ENCODE results near the gene DENND2A.
A peak's percentile ranks its signal among the peaks of the same experiment; 100 is the strongest.
"Not testable (repeated sequence)": the region's sequence is repeated elsewhere in the genome, so short reads cannot be mapped to it uniquely, and the experiment has no call there.

The DENND2A gene

DNA sequence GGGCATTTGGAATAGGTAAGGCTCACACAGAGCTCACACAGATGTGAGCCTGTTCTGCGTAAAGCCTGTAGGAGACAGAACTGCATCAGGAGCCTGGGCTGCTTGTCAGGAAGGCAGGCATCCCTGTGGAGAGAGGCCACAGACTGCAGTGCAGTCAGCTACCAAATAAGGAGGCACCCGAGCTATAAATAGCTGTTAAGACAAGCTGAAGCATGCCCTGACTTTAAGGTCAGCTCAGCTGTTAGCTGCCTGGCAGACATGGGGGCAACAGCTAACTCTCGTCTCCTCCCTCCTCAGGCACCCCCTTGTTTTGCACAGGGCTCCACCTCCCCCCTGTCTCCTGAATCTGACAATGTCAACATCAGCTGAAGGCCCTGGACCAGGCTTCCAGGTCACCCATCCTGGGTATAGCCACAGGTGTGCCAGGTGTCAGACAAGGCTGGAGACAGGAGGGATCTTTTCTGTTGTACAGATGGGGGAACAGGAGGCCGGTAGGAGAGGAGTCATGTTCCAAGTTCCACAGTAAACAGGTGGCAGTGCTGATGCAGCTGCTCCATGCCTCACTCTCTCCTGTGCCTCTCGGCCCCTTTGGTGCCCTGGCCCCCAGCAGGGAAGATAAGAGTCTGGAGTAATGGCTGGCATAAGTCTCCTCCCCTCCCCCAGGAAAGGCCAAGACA lies 133.7 kb downstream of the DENND2A start:
- no peak for DNase-seq
- in situ Hi-C loops (cut with HindIII; ENCODE audit: low pct_ligation_motif_present, low pct_unique_long_range_greater_than_20kb, low sequenced_read_pairs), result loop anchor here (25.0 kb wide), 1 partner anchor 130 kb away; the partner anchor contains the start of gene DENND2A

DNA sequence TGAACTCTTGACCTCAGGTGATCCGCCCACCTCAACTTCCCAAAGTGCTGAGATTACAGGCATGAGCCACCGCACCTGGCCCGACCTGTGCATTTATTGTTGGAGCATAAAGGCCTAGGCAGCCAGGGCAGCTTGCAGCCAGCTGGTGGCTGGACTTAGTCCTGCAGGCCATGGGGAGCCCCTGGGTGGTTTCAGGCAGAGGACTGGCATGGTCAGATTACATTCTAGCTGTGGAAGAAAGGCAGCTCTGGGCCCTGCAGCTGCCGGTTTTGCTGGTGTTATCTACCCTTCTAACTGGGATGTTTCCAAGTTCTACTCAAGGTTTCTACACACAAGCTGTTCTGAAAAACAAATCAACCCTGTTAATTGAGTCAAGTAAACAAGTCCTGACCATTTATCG lies 138.6 kb downstream of the DENND2A start:
- DNase-seq, result no peak
- in situ Hi-C loops (cut with HindIII; ENCODE audit: low pct_ligation_motif_present, low pct_unique_long_range_greater_than_20kb, low sequenced_read_pairs), result loop anchor here (25.0 kb wide), 1 partner anchor 135 kb away; the partner anchor contains the start of gene DENND2A

DNA sequence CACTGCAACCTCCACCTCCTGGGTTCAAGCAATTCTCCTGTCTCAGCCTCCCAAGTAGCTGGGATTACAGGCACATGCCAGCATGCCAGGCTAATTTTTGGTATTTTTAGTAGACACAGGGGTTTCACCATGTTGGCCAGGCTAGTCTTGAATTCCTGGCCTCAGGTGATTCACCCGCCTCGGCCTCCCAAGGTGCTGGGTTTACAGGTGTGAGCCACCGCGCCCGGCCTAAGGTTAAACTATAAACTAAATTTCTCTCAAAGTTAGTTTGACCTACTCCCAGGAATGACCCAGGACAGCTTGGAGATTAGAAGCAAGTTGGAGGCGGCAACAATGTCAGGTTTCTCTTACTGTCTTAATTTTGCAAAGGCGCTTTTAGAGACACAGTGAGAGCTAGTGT lies 142.8 kb downstream of the DENND2A start:
- DNase-seq; in situ Hi-C loops (cut with HindIII; ENCODE audit: low pct_ligation_motif_present, low pct_unique_long_range_greater_than_20kb, low sequenced_read_pairs): not testable (repeated sequence)

DNA sequence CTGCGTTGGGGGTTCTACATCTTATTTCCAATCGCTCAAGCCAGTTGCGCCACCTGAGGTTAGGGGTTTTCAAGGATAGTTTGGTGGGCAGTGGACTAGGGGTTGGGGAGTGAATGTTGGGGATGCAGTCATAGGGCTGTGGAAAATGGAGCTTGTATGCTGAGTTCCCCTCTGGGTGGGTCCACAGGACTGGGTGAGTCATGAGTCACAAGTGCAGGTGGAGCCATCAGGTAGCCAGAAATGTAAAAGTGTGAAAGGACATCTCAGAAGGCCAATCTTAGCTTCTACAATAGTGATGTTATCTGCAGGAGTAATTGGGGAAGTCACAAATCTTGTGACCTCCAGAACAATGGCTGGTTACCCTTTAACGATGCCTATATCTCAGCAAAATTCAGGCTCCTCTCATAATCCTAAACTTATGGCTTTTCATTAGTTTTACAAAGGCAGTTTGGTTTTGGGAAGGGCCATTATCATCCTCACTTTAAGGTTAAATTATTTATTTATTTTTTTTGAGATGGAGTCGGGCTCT lies 143.3 kb downstream of the DENND2A start:
- in situ Hi-C loops (cut with HindIII; ENCODE audit: low pct_ligation_motif_present, low pct_unique_long_range_greater_than_20kb, low sequenced_read_pairs), result no loop called here
- no peak for DNase-seq

DNA sequence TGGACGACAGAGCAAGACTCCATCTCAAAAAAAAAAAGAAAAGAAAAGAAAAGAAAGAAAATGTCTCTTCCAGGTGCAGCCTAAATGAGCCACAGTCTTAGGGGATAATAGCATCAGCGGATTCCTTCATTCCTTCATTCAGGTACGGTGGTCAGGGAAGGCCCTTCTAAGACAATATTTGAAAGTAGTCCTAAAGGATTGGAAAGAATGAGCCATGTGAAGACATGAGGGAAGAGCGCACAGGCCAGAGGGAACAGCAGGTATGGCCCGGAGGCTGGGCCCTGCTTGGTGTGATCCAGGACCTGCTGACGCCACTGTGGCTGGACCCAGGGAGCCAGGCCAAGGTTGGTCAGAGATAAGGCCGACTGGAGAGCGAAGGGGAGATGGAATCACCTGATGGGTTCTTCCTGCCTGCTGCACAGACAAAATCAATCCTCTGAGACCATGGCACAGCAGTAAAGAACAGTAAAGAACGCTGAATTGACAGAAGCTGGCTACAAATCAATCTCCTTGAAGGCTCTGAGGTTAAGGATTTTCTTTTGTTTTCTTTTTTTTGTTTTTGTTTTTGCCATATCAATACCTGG lies 145.0 kb downstream of the DENND2A start:
- in situ Hi-C loops (cut with HindIII; ENCODE audit: low pct_ligation_motif_present, low pct_unique_long_range_greater_than_20kb, low sequenced_read_pairs), result no loop called here

DNA sequence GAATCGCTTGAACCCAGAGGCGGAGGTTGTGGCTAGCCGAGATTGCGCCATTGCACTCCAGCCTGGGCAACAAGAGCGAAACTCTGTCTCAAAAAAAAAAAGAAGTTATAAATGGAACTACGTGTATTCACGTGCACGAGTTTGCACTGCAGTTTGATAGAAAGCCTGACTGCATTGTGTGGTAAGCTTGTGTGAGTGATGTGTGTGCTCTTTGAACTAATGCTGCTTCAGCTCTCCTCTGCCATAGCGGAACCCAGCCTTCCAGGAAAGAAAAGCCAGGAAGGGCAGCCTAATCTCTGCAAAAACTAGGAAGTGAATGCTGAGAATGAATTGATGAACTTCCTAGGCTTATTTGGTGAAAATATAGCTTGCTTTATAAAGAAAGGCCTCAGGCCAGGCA lies 145.7 kb downstream of the DENND2A start:
- no peak for DNase-seq
- in situ Hi-C loops (cut with HindIII; ENCODE audit: low pct_ligation_motif_present, low pct_unique_long_range_greater_than_20kb, low sequenced_read_pairs), result no loop called here

More for the DNA sequence above, 145.0 kb downstream of the DENND2A start:
- no peak for DNase-seq

DNA sequence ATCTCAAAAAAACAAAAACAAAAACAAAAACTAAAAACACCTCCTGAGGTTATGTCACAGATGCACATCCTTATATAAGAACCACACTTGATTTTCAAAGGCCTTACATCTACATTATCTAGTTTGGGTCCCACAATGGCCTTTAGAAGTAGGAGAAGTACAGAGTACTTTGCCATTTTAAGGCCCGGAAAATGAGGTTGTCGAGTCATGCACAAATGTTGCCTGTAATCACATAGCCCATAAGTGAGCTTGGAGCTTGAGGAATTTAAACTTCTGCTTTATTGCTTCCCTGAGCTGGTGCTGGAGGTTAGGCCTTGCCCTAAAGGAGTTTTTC lies 151.6 kb downstream of the DENND2A start:
- in situ Hi-C loops (cut with HindIII; ENCODE audit: low pct_ligation_motif_present, low pct_unique_long_range_greater_than_20kb, low sequenced_read_pairs), result no loop called here
- no peak for DNase-seq

DNA sequence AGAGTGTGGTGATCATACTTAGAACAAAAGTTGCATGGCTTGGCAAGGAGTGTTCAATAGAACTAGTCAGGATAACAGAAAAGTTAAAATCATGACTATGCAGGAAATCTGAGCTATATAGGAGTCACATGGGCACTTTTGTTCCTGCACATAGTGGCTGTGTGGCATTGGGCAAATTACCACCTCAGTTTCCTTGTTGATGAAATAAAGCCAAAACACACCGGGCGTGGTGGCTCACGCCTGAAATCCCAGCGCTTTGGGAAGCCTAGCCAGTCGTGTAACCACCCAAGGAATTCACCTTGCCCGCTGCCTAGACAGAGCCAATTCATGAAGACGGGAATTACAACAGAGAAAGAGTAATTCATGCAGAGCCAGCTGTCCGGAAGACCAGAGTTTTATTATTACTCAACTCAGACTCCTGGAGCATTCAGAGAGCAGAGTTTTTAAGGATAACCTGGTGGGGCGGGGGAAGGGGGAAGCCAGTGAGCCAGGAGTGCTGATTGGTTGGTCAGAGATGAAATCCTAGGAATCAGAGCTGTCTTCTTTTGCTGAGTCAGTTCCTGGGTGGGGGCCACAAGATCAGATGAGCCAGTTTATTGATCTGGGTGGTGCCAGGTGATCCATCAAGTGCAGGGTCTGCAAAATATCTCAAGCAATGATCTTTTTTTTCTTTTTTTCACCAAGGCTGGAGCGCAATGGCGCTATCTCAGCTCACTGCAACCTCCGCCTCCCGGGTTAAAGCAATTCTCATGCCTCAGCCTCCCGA lies 154.9 kb downstream of the DENND2A start:
- no peak for DNase-seq
- in situ Hi-C loops (cut with HindIII; ENCODE audit: low pct_ligation_motif_present, low pct_unique_long_range_greater_than_20kb, low sequenced_read_pairs), result no loop called here

DNA sequence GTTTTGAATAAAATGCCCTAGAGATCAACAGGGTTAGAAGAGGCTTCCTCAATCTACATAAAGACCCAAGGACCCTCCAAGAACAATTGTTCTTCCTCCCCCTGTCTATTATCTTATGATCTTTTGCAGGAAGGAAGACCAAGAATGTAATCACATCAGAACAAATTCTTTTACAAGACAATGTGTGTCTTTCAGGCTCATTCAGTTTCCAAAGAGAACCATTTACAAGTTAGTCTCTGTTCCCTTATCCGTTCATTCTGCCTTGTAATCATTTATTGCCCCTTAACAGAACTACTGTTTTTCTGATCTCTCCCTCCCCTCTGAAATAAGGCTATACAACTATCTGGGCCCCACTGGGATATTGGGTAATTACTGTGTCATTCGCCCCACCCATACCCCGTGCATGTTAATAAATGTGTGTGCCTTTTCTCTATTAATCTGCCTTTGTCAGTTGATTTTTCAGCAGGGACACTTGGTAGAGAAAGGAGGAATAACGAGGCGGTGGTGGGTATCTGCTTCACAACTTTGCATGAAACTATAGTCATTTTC lies 155.6 kb downstream of the DENND2A start:
- DNase-seq, result no peak
- in situ Hi-C loops (cut with HindIII; ENCODE audit: low pct_ligation_motif_present, low pct_unique_long_range_greater_than_20kb, low sequenced_read_pairs), result no loop called here

DNA sequence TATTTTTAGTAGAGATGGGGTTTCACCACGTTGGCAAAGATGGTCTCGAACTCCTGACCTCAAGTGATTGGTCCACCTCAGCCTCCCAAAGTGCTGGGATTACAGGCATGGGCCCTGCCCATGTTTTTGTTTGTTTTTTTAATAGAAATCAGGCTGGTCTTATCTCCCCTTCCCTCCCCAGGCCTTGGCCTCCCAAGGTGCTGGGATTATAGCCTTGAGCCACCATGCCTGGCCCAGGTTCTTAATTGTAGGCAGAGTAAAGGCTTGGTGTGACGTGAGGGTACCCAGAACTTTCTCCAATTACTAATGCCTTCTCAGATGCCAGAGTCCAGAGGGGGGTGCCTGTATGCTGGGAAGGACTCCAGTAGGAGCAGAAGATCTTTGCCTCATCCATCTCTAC lies 156.1 kb downstream of the DENND2A start:
- in situ Hi-C loops (cut with HindIII; ENCODE audit: low pct_ligation_motif_present, low pct_unique_long_range_greater_than_20kb, low sequenced_read_pairs), result no loop called here
- no peak for DNase-seq

DNA sequence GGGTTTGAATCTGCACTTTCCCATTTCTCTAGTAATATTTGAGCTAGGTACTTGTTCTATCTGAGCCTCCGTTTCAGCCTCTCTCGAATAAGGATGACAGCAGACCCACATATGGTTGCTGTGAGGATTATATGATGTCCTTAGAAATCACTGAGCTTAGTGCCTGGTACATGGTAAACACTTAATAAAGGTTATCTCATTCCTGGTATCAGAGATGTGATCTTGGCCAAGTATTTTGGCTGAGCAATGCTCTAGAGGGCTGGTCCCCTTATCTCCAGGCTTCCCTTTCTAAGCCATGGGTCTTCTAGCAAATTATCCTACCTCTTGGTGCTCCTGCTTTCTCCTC lies 160.9 kb downstream of the DENND2A start:
- in situ Hi-C loops (cut with HindIII; ENCODE audit: low pct_ligation_motif_present, low pct_unique_long_range_greater_than_20kb, low sequenced_read_pairs), result no loop called here
- DNase-seq, result no peak

DNA sequence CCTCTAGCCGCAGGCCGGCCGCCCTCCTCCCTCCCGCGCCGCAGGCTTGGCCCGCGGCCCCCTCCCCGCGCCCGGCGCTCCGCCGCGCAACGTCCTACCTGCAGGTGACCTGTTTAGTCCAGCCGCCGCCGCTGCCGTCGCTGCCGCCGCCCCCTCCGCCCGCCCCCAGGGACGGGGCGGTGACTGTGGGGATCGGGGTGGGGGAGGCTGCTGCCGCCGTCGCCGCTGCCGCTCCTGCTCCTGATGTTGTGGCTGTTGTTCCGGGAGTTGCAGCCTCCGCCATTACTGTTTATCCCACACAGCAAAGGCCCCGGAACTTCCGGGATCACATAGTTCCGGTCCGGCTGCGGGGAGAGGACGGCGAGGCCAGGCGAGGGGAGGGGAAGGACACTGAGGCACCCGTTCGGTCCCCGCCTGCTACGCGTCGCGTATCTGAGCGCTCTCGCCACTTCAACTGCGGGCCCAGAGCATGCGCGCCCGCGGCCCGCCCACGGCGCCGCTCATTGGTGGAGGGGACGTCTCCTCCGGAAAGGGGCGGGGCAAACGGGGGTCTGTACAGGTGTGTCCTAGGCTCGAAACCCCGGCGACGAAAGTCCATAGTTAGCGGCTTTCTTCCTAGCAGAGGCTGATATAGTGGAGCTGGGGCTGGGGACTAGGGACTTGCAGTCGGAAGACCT lies 161.4 kb downstream of the DENND2A start, which contains the start of gene MKRN1:
TSS of gene MKRN1 (minus strand) at position 444 of the 677 bp plus-strand sequence. CDS start at position 283, 161 bp downstream.
- in situ Hi-C loops (cut with HindIII; ENCODE audit: low pct_ligation_motif_present, low pct_unique_long_range_greater_than_20kb, low sequenced_read_pairs), result no loop called here
- peak; percentile 98 for DNase-seq

DNA sequence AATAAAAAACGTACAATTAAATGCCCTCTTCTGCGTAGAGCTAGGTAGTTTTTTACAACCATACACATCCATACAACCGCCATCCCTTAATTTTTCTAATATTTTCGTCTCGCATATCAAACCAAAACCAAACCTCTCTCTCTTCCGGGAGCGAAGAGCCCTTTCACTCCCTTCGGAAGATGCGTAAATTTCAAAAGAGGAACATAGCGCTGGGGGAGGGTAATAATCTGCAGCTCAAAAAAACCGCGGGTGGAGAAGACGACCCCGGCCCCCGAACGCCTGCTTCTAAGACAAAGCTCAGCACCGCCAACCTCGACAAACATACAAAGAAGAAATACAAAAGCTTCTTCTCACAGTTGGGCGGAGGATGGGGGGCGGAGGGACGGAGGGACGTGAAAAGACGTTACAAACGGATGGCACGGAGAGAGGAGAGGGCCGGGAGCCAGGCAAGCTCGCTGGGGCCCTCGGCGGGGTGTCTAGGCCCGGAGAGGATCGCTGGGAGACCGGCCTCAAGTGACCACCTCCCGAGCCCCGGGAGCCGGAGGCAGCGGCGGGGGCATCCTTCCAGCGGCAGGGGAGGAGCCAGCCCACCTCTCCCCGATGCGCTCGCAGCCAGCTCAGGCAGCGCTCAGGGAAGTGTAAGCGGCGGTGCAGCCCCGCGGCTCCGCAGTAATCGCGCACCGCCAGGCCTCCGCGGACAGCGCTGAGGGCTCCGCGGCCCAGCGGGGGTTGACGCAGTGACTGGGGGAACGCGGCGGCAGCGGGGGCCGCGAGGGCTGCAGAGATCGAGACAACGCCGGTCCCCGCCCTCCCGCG lies 162.2 kb downstream of the DENND2A start:
- in situ Hi-C loops (cut with HindIII; ENCODE audit: low pct_ligation_motif_present, low pct_unique_long_range_greater_than_20kb, low sequenced_read_pairs), result no loop called here

DNA sequence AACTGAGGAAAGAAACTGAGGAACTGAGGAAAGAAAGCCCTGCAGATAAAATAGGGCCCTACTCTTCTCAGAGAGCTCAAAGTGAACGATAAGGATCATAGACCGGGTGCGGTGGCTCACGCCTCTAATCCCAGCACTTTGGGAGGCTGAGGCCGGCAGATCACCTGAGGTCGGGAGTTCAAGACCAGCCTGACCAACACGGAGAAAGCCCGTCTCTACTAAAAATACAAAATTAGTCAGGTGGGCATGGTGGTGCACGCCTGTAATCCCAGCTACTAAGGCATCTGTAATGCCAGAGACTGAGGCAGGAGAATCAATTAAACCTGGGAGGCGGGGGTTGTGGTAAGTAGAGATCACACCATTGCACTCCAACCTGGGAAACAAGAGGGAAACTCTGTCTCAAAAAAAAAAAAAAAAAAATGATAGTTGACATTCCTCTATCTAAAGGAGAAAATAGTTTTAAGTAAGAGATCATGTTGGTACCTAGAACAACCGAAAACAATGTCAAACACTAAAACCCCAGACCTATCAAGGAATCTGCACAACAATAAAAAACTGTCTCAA lies 163.8 kb downstream of the DENND2A start:
- DNase-seq, result no peak
- in situ Hi-C loops (cut with HindIII; ENCODE audit: low pct_ligation_motif_present, low pct_unique_long_range_greater_than_20kb, low sequenced_read_pairs), result no loop called here

More for the DNA sequence above, 162.2 kb downstream of the DENND2A start:
- peak; percentile 60 for DNase-seq

DNA sequence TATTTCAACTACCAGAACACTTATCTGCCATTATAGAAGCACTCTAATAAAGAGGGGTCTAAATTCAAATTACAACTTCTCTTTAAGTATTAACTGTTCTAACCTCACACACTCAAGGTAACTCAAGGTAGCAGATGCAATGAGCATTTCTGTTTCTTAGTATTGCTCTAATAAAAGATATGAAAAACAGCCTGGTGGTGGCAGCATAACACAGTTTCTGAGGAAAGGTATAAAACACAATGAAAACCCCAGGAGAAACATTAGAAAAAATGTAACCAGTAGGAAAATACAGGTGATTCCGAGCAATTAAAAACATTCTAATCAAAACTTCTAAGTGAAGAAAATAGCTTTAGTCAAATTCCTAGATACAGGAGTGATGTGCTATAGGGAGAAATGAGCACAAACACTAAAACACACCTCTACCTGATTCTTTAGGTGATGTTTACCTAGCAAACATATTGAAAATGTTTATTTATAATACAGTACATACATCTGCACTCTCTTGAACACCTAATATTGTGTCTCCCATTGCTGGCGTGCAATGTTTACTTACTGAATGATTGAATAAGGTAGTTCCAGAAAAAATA lies 164.8 kb downstream of the DENND2A start:
- DNase-seq, result peak; percentile 76
- in situ Hi-C loops (cut with HindIII; ENCODE audit: low pct_ligation_motif_present, low pct_unique_long_range_greater_than_20kb, low sequenced_read_pairs), result no loop called here
